ENCODE data around the gene PLEKHA1. TPM values are rescaled to one million over a fixed set of nuclear protein-coding genes. Genes with fewer than 3 reads are reported as not detected.

PLEKHA1 gene
- total and polyA plus RNA-seq, 2 of the 4 experiments (the other 2 are of a cell fraction), result 7.2 to 9.5 TPM

DNA sequence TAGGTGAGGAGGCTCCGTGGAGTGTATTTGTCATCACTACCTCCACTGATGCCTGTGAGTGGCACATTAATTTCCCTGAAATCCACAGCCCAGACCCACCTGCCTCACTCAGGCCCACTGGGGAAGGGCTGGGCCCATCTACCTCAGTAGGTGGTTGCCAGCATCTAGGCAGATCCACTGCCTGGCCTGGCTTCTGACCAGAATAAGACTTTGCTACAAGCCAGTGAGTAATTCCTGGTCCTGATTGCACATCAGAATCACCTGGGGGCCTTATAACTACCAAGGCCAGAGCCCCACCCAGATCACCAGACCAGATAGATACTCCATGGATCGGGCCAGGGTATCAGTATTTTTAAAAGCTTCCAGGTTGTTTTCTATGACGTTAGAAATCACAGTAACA lies 37.5 kb upstream of the PLEKHA1 start:
- no peak for DNase-seq
- H4K8ac ChIP-seq (ENCODE audit: low read depth in 2 of 2, low read length in 2 of 2), result no peak overlapping the region
- H4K20me1 ChIP-seq (ENCODE audit: insufficient read depth, low read length), result no peaks in the 10 kb centered on the region
- no peaks in the 10 kb centered on the region for H3K9me1 ChIP-seq (ENCODE audit: insufficient read depth, low read length)
- intact Hi-C loops (cut with micrococcal nuclease), result no loop called here
- H2BK5ac ChIP-seq (ENCODE audit: low read depth, low read length, poor library complexity, severe bottlenecking), result no peak overlapping the region
- ATAC-seq (ENCODE audit: low read depth), result no peak
- dilution Hi-C loops (cut with HindIII; ENCODE audit: low sequenced_read_pairs, unreplicated experiment), result no loop called here
- no peaks in the 10 kb centered on the region for H3K36me3 ChIP-seq (ENCODE audit: control insufficient read depth, insufficient read depth, low read length)
- H2BK120ac ChIP-seq (ENCODE audit: low read depth, low read length), result no peak overlapping the region
- no peak overlapping the region for H3K23ac ChIP-seq (ENCODE audit: low read depth, low read length)
- no peak overlapping the region for H3K4me3 ChIP-seq (ENCODE audit: insufficient read depth, low read depth, low read length)
- no peak overlapping the region for H3K27ac ChIP-seq (ENCODE audit: insufficient read depth, low read length)
- no peak overlapping the region for H2BK20ac ChIP-seq (ENCODE audit: low read depth, low read length)
- no peak overlapping the region for H2AK5ac ChIP-seq (ENCODE audit: low read depth, low read length)
- BruUV-seq (replicated peaks), result no TSS peak
- no peaks in the 10 kb centered on the region for H3K4me1 ChIP-seq (ENCODE audit: control insufficient read depth, insufficient read depth, low read length)
- H3K18ac ChIP-seq (ENCODE audit: low read depth, low read length), result no peak overlapping the region
- ChIA-PET POLR2A (ENCODE audit: unreplicated experiment) (no interaction called here), CTCF (no interaction called here)
- no peak overlapping the region for H2AFZ ChIP-seq (replicated peaks; ENCODE audit: low read length, poor library complexity)
- H3K4me2 ChIP-seq (ENCODE audit: low read depth, low read length), result no peak overlapping the region
- WGBS, 2 experiments (ENCODE audit: extremely low coverage in 2 of 2, insufficient read length in 1 of 2), result no CpG with 5 or more reads among the region's 3 CpGs
- H2BK15ac ChIP-seq (ENCODE audit: low read depth, low read length), result no peak overlapping the region
- no peak overlapping the region for H4K91ac ChIP-seq (ENCODE audit: insufficient read depth, low read depth, low read length)
- H3K9ac ChIP-seq (ENCODE audit: low read depth, low read length), result no peak overlapping the region
- no peak overlapping the region for H2AK9ac ChIP-seq (replicated peaks; ENCODE audit: low read depth, low read length, poor library complexity)
- in situ Hi-C loops (cut with MboI; ENCODE audit: low sequenced_read_pairs), result no loop called here
- H3K27me3 ChIP-seq (ENCODE audit: control insufficient read depth, insufficient read depth, low read length), result peaks cover 15% of the 10 kb centered on the region
- no peaks in the 10 kb centered on the region for H3K79me1 ChIP-seq (ENCODE audit: low read depth in 1 of 2, low read length in 2 of 2)
- TF ChIP-seq SMC3 (IDR thresholded peaks at IDR 0.05; ENCODE audit: low read depth, low read length) (no peak), MXI1 (IDR thresholded peaks at IDR 0.05; ENCODE audit: borderline replicate concordance, low read depth, low read length) (no peak), NFE2L2 (IDR thresholded peaks at IDR 0.05; ENCODE audit: low read depth, low read length) (no peak), MAZ (IDR thresholded peaks at IDR 0.05; ENCODE audit: borderline replicate concordance, low read depth, low read length) (no peak), CHD1 (IDR thresholded peaks at IDR 0.05; ENCODE audit: low read depth, low read length) (no peak), ELK1 (IDR thresholded peaks at IDR 0.05; ENCODE audit: borderline replicate concordance, low read depth, low read length) (no peak), BHLHE40 (IDR thresholded peaks at IDR 0.05; ENCODE audit: low read depth, low read length) (no peak), RCOR1 (IDR thresholded peaks at IDR 0.05; ENCODE audit: insufficient replicate concordance, low read length) (no peak), RFX5 (IDR thresholded peaks at IDR 0.05; ENCODE audit: low read depth, low read length) (no peak)
- TF ChIP-seq, protein P1, sequence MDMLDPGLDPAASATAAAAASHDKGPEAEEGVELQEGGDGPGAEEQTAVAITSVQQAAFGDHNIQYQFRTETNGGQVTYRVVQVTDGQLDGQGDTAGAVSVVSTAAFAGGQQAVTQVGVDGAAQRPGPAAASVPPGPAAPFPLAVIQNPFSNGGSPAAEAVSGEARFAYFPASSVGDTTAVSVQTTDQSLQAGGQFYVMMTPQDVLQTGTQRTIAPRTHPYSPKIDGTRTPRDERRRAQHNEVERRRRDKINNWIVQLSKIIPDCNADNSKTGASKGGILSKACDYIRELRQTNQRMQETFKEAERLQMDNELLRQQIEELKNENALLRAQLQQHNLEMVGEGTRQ (IDR thresholded peaks at IDR 0.05; ENCODE audit: low read depth, low read length), result no peak
- TF ChIP-seq, protein P2, sequence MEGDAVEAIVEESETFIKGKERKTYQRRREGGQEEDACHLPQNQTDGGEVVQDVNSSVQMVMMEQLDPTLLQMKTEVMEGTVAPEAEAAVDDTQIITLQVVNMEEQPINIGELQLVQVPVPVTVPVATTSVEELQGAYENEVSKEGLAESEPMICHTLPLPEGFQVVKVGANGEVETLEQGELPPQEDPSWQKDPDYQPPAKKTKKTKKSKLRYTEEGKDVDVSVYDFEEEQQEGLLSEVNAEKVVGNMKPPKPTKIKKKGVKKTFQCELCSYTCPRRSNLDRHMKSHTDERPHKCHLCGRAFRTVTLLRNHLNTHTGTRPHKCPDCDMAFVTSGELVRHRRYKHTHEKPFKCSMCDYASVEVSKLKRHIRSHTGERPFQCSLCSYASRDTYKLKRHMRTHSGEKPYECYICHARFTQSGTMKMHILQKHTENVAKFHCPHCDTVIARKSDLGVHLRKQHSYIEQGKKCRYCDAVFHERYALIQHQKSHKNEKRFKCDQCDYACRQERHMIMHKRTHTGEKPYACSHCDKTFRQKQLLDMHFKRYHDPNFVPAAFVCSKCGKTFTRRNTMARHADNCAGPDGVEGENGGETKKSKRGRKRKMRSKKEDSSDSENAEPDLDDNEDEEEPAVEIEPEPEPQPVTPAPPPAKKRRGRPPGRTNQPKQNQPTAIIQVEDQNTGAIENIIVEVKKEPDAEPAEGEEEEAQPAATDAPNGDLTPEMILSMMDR (conservative IDR thresholded peaks at IDR 0.05; ENCODE audit: low read depth, low read length), result no peak
- no peak overlapping the region for H4K5ac ChIP-seq (ENCODE audit: low read depth, low read length)
- H3K9me3 ChIP-seq (ENCODE audit: control insufficient read depth, insufficient read depth, low read length), result no peaks in the 10 kb centered on the region
- no peak overlapping the region for H3K4ac ChIP-seq (ENCODE audit: low read depth, low read length)
- no peak overlapping the region for H3K56ac ChIP-seq (ENCODE audit: extremely low read depth, insufficient read depth, low read length)
- no peak overlapping the region for H3K14ac ChIP-seq (replicated peaks; ENCODE audit: low read depth, low read length)
